OCI-LY3 (cell line): Measurements from ENCODE around the gene HRH1.

Experiments
- H2AFZ ChIP-seq: fragments of 200-600, 300-600 bp; shearing (Covaris generic); 2 replicates; pipeline ENCODE4 v1.6.0; 2014; ENCODE audit warnings: antibody characterized with exemption, low read depth, low read length
- H3K27ac ChIP-seq: fragments of 200-600, 300-600 bp; sonication (generic); 2 replicates; pipeline ENCODE4 v1.5.1; 2014; ENCODE audit warnings: mild to moderate bottlenecking, low read length, moderate library complexity, mixed read lengths
- H3K27me3 ChIP-seq: fragments of 200-600, 300-600 bp; sonication (generic); 2 replicates; pipeline ENCODE4 v1.6.1; 2014; ENCODE audit warnings: low read depth, low read length, mixed read lengths
- H3K36me3 ChIP-seq: fragments of 200-600, 300-600 bp; sonication (generic); replicated peaks from 2 replicates; pipeline ENCODE3; 2014; ENCODE audit warnings: low read depth, low read length, mixed read lengths
- H3K4me1 ChIP-seq: fragments of 300-600, 200-600 bp; sonication (generic); 2 replicates; pipeline ENCODE4 v1.6.1; 2014; ENCODE audit warnings: low read length, mixed read lengths
- H3K4me2 ChIP-seq: fragments of 200-600, 300-600 bp; sonication (generic); 2 replicates; pipeline ENCODE4 v1.6.1; 2014; ENCODE audit warnings: low read length, mixed read lengths
- H3K4me3 ChIP-seq: fragments of 300-600, 200-600 bp; sonication (generic); 2 replicates; pipeline ENCODE4 v1.5.1; 2014; ENCODE audit warnings: antibody characterized with exemption, mild to moderate bottlenecking, low read length, moderate library complexity
- H3K79me2 ChIP-seq: fragments of 300-600, 200-600 bp; shearing (Covaris generic); 2 replicates; pipeline ENCODE4 v1.6.1; 2014; ENCODE audit warnings: mild to moderate bottlenecking, low read length, mixed read lengths
- H3K9ac ChIP-seq: fragments of 300-600, 200-600 bp; shearing (Covaris generic); 2 replicates; pipeline ENCODE4 v1.6.0; 2014; ENCODE audit warnings: mild to moderate bottlenecking, low read length, moderate library complexity
- H3K9me3 ChIP-seq: fragments of 200-600, 300-600 bp; shearing (Covaris generic); 2 replicates; pipeline ENCODE4 v1.6.1; 2014; ENCODE audit warnings: low read length, mixed read lengths; ENCODE audit not compliant: insufficient read depth
- H4K20me1 ChIP-seq: fragments of 200-600, 300-600 bp; sonication (generic); 2 replicates; pipeline ENCODE4 v1.6.1; 2016; ENCODE audit warnings: low read length, mixed read lengths; ENCODE audit not compliant: insufficient read depth
- CTCF ChIP-seq: fragments of 200-600, 300-600 bp; sonication (generic); IDR thresholded peaks from 2 replicates; pipeline ENCODE4 v1.5.1; 2014; ENCODE audit warnings: antibody characterized with exemption, low read length, low read depth
- EZH2phosphoT487 ChIP-seq: fragments of 200-600 bp; shearing (Covaris generic); IDR thresholded peaks from 2 replicates; pipeline ENCODE4 v1.6.1; 2018; ENCODE audit warnings: antibody characterized with exemption, mixed run types, low read depth

Gene HRH1

GRCh38 chr3:11285471-11285870 lies 131.2 kb downstream of the HRH1 start:
- peaks cover 30% of the 10 kb centered on the region for H3K4me1 ChIP-seq
- peaks cover 27% of the 10 kb centered on the region for H3K36me3 ChIP-seq
- H3K4me2 ChIP-seq, result no peak overlapping the region
- TF ChIP-seq CTCF (no peak), EZH2phosphoT487 (no peak)
- no peak overlapping the region for H3K4me3 ChIP-seq
- no peaks in the 10 kb centered on the region for H3K9me3 ChIP-seq
- H2AFZ ChIP-seq, result no peak overlapping the region
- H3K9ac ChIP-seq, result no peak overlapping the region
- H4K20me1 ChIP-seq, result peaks cover 13% of the 10 kb centered on the region; the same call in 1 of the 2 replicates
- H3K27me3 ChIP-seq, result no peaks in the 10 kb centered on the region
- no peak overlapping the region for H3K27ac ChIP-seq
- peaks cover 4% of the 10 kb centered on the region; the same call in 1 of the 2 replicates for H3K79me2 ChIP-seq

- Histone ChIP-seq H3K79me2 (peaks cover 4% of the 10 kb centered on the region; the same call in 1 of the 2 replicates), H2AFZ (no peak overlapping the region), H3K4me2 (no peak overlapping the region), H3K27me3 (no peaks in the 10 kb centered on the region), H3K27ac (no peak overlapping the region), H3K9ac (no peak overlapping the region), H3K4me1 (peaks cover 30% of the 10 kb centered on the region), H3K36me3 (peaks cover 28% of the 10 kb centered on the region), H4K20me1 (peaks cover 13% of the 10 kb centered on the region; the same call in 1 of the 2 replicates), H3K4me3 (no peak overlapping the region), H3K9me3 (no peaks in the 10 kb centered on the region)
- no peak for TF ChIP-seq CTCF
Measured at GRCh38 chr3:11287404-11287803, 133.1 kb downstream of the HRH1 start.

- H3K4me2 ChIP-seq, result peak overlapping the region; percentile 94; the same call in 1 of the 2 replicates
- H3K9ac ChIP-seq, result no peak overlapping the region
- H4K20me1 ChIP-seq, result peaks cover 13% of the 10 kb centered on the region; the same call in 1 of the 2 replicates
- H3K79me2 ChIP-seq, result peaks cover 4% of the 10 kb centered on the region; the same call in 1 of the 2 replicates
- no peak for TF ChIP-seq EZH2phosphoT487
- no peak for TF ChIP-seq CTCF
- H2AFZ ChIP-seq, result no peak overlapping the region
- no peak overlapping the region for H3K27ac ChIP-seq
- peaks cover 22% of the 10 kb centered on the region for H3K36me3 ChIP-seq
- no peaks in the 10 kb centered on the region for H3K27me3 ChIP-seq
- no peaks in the 10 kb centered on the region for H3K9me3 ChIP-seq
- no peak overlapping the region for H3K4me3 ChIP-seq
- H3K4me1 ChIP-seq, result peaks cover 30% of the 10 kb centered on the region
Measured at GRCh38 chr3:11288021-11288491, 133.8 kb downstream of the HRH1 start.

- Histone ChIP-seq H3K27me3 (no peaks in the 10 kb centered on the region), H3K4me2 (peak overlapping the region; percentile 94), H3K36me3 (peaks cover 19% of the 10 kb centered on the region), H3K9me3 (no peaks in the 10 kb centered on the region), H4K20me1 (peaks cover 13% of the 10 kb centered on the region; the same call in 1 of the 2 replicates), H3K79me2 (peaks cover 4% of the 10 kb centered on the region; the same call in 1 of the 2 replicates), H3K4me3 (peak overlapping the region; percentile 64), H3K9ac (peak overlapping the region; percentile 2; the same call in 1 of the 2 replicates), H3K4me1 (peaks cover 30% of the 10 kb centered on the region), H3K27ac (peak overlapping the region; percentile 66), H2AFZ (no peak overlapping the region)
- TF ChIP-seq EZH2phosphoT487 (no peak), CTCF (no peak)
Measured at GRCh38 chr3:11288786-11289637, 134.7 kb downstream of the HRH1 start.
